GM06990 (cell line): ENCODE data around the gene PRKD1.

Source experiments
- DNase-seq: peaks from one replicate; pipeline ENCODE4 v3.0.0-alpha.2; 2011; ENCODE audit not compliant: insufficient read length; ENCODE audit errors: extremely low read depth
- H3K27me3 ChIP-seq: replicated peaks from 2 replicates; pipeline ENCODE4 v1.6.0; 2011; ENCODE audit warnings: low read length; ENCODE audit not compliant: control insufficient read depth, insufficient read depth
- H3K36me3 ChIP-seq: 2 replicates; pipeline ENCODE4 v1.5.1; 2011; ENCODE audit warnings: low read length; ENCODE audit not compliant: control insufficient read depth, insufficient read depth
- H3K4me3 ChIP-seq: replicated peaks from 2 replicates; pipeline ENCODE4 v1.5.1; 2011; ENCODE audit warnings: low read depth, mild to moderate bottlenecking, control low read depth, low read length
- CTCF ChIP-seq: IDR thresholded peaks from 2 replicates; pipeline ENCODE4 v1.5.1; 2011; ENCODE audit warnings: low read length, control low read depth, mild to moderate bottlenecking, inconsistent platforms; ENCODE audit not compliant: insufficient read depth, poor library complexity, severe bottlenecking

Gene PRKD1

GRCh38 chr14:29926228-29926627 lies 1.4 kb downstream of the PRKD1 start:
- no peak for DNase-seq
- Histone ChIP-seq H3K4me3 (no peak overlapping the region), H3K36me3 (no peaks in the 10 kb centered on the region), H3K27me3 (no peaks in the 10 kb centered on the region)
- TF ChIP-seq CTCF: no peak

GRCh38 chr14:29925736-29926135 lies 1.9 kb downstream of the PRKD1 start:
- Histone ChIP-seq H3K4me3 (no peak overlapping the region), H3K36me3 (no peaks in the 10 kb centered on the region), H3K27me3 (no peaks in the 10 kb centered on the region)
- no peak for DNase-seq
- no peak for TF ChIP-seq CTCF

GRCh38 chr14:29925101-29925722 lies 2.4 kb downstream of the PRKD1 start:
- no peak for DNase-seq
- H3K4me3 ChIP-seq: no peak overlapping the region
- no peaks in the 10 kb centered on the region for H3K27me3 ChIP-seq

GRCh38 chr14:29919845-29920244 lies 7.8 kb downstream of the PRKD1 start:
- Histone ChIP-seq H3K4me3 (no peak overlapping the region), H3K27me3 (no peaks in the 10 kb centered on the region), H3K36me3 (no peaks in the 10 kb centered on the region)
- DNase-seq: no peak
- TF ChIP-seq CTCF: no peak

More at GRCh38 chr14:29925101-29925722, 2.4 kb downstream of the PRKD1 start:
- H3K36me3 ChIP-seq: no peaks in the 10 kb centered on the region
- TF ChIP-seq CTCF: no peak

- Histone ChIP-seq H3K27me3 (no peaks in the 10 kb centered on the region), H3K36me3 (no peaks in the 10 kb centered on the region), H3K4me3 (no peak overlapping the region)
- no peak for TF ChIP-seq CTCF
- no peak for DNase-seq
Observed at GRCh38 chr14:29918981-29919380, 8.7 kb downstream of the PRKD1 start.

GRCh38 chr14:29913566-29913965 lies 14.1 kb downstream of the PRKD1 start:
- no peak for DNase-seq
- TF ChIP-seq CTCF: no peak

More at GRCh38 chr14:29913566-29913965, 14.1 kb downstream of the PRKD1 start:
- no peaks in the 10 kb centered on the region for H3K36me3 ChIP-seq
- no peak overlapping the region for H3K4me3 ChIP-seq
- no peaks in the 10 kb centered on the region for H3K27me3 ChIP-seq
